ENCODE results near the gene DBT.

DNA sequence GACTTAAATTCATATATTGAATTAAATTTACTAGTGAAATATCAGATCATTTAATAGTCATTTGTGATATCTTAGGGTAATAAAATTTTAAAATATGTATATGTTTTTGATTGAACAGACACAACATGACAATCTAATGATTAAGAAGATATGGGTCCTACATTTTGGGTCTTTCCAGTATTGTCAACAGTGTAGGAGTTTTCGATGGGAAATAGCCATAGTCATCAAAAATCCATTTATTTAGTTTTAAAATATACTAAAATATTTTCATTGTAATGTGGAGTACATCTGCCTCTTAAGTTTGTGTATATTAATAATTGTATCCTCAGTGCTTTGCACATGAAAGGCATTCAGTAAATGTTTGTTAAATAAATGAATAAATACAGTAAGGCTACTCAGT is 102.7 kb downstream of the DBT start:
- TF ChIP-seq, protein P1, sequence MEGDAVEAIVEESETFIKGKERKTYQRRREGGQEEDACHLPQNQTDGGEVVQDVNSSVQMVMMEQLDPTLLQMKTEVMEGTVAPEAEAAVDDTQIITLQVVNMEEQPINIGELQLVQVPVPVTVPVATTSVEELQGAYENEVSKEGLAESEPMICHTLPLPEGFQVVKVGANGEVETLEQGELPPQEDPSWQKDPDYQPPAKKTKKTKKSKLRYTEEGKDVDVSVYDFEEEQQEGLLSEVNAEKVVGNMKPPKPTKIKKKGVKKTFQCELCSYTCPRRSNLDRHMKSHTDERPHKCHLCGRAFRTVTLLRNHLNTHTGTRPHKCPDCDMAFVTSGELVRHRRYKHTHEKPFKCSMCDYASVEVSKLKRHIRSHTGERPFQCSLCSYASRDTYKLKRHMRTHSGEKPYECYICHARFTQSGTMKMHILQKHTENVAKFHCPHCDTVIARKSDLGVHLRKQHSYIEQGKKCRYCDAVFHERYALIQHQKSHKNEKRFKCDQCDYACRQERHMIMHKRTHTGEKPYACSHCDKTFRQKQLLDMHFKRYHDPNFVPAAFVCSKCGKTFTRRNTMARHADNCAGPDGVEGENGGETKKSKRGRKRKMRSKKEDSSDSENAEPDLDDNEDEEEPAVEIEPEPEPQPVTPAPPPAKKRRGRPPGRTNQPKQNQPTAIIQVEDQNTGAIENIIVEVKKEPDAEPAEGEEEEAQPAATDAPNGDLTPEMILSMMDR (IDR thresholded peaks at IDR 0.05), result no peak
- no peak for TF ChIP-seq EZH2phosphoT487 (IDR thresholded peaks at IDR 0.05)
